ENCODE measurements around the gene NHS. TPM values are rescaled to one million over a fixed set of nuclear protein-coding genes. Genes with fewer than 3 reads are reported as not detected.
A peak's percentile ranks its signal among the peaks of the same experiment; 100 is the strongest.

The NHS gene
- total RNA-seq, 1 donor from 2014 or later, result 6.6 TPM

GRCh38 chrX:17368002-17368401 lies 7.0 kb upstream of the NHS start:
- no peak overlapping the region for H2AFZ ChIP-seq (ENCODE audit: low read depth, low read length)
- H3K4me1 ChIP-seq (ENCODE audit: insufficient read depth, low read length), result no peaks in the 10 kb centered on the region
- TF ChIP-seq CTCF (IDR thresholded peaks at IDR 0.05; ENCODE audit: insufficient read depth, low read depth, low read length) (no peak), EZH2 (IDR thresholded peaks at IDR 0.05; ENCODE audit: insufficient read depth, low read length) (no peak)
- peak; percentile 82 for FAIRE-seq
- H3K36me3 ChIP-seq (ENCODE audit: insufficient read depth, low read length), result no peaks in the 10 kb centered on the region
- no peaks in the 10 kb centered on the region for H3K9me3 ChIP-seq (ENCODE audit: insufficient read depth, low read depth, low read length)
- H3K4me3 Mint-ChIP-seq (ENCODE audit: unreplicated experiment), result no peak overlapping the region
- no peak overlapping the region for H3K27ac Mint-ChIP-seq (ENCODE audit: unreplicated experiment)
- H3K27me3 ChIP-seq (ENCODE audit: insufficient read depth, low read length), result no peaks in the 10 kb centered on the region
- H3K9ac ChIP-seq (ENCODE audit: low read length), result no peak overlapping the region
- H3K27me3 Mint-ChIP-seq (ENCODE audit: low read depth, unreplicated experiment), result no peaks in the 10 kb centered on the region
- no peaks in the 10 kb centered on the region for H3K4me1 Mint-ChIP-seq (ENCODE audit: low read depth, unreplicated experiment)
- H3K27ac ChIP-seq (ENCODE audit: low read depth, low read length), result no peak overlapping the region
- no peaks in the 10 kb centered on the region for H3K9me3 Mint-ChIP-seq (ENCODE audit: unreplicated experiment)
- no peaks in the 10 kb centered on the region for H3K79me2 ChIP-seq (ENCODE audit: insufficient read depth, low read length)
- no peak overlapping the region for H3K4me2 ChIP-seq (ENCODE audit: low read length)
- no peaks in the 10 kb centered on the region for H4K20me1 ChIP-seq (ENCODE audit: insufficient read depth, low read length)
- H3K4me3 ChIP-seq (ENCODE audit: insufficient read depth, low read depth, low read length), result no peak overlapping the region
- DNase-seq (ENCODE audit: low read depth), result no peak
- no peaks in the 10 kb centered on the region for H3K36me3 Mint-ChIP-seq (ENCODE audit: low read depth, unreplicated experiment)

- Histone ChIP-seq H3K27me3 (ENCODE audit: insufficient read depth, low read length) (no peaks in the 10 kb centered on the region), H4K20me1 (ENCODE audit: insufficient read depth, low read length) (no peaks in the 10 kb centered on the region), H3K4me3 (ENCODE audit: insufficient read depth, low read depth, low read length) (no peak overlapping the region), H3K9me3 (ENCODE audit: insufficient read depth, low read depth, low read length) (no peaks in the 10 kb centered on the region), H3K27ac (ENCODE audit: low read depth, low read length) (no peak overlapping the region), H3K79me2 (ENCODE audit: insufficient read depth, low read length) (no peaks in the 10 kb centered on the region), H3K36me3 (ENCODE audit: insufficient read depth, low read length) (no peaks in the 10 kb centered on the region), H3K9ac (ENCODE audit: low read length) (no peak overlapping the region), H3K4me1 (ENCODE audit: insufficient read depth, low read length) (no peaks in the 10 kb centered on the region), H2AFZ (ENCODE audit: low read depth, low read length) (no peak overlapping the region), H3K4me2 (ENCODE audit: low read length) (no peak overlapping the region)
- FAIRE-seq (no peak), DNase-seq (ENCODE audit: low read depth) (no peak)
- Mint-ChIP-seq H3K36me3 (ENCODE audit: low read depth, unreplicated experiment) (no peaks in the 10 kb centered on the region), H3K27ac (ENCODE audit: unreplicated experiment) (no peak overlapping the region), H3K27me3 (ENCODE audit: low read depth, unreplicated experiment) (no peaks in the 10 kb centered on the region), H3K4me3 (ENCODE audit: unreplicated experiment) (no peak overlapping the region), H3K9me3 (ENCODE audit: unreplicated experiment) (no peaks in the 10 kb centered on the region), H3K4me1 (ENCODE audit: low read depth, unreplicated experiment) (no peaks in the 10 kb centered on the region)
- TF ChIP-seq EZH2 (IDR thresholded peaks at IDR 0.05; ENCODE audit: insufficient read depth, low read length), result no peak
- no peak for TF ChIP-seq CTCF (IDR thresholded peaks at IDR 0.05; ENCODE audit: insufficient read depth, low read depth, low read length)
Observed at GRCh38 chrX:17369309-17369708, 5.7 kb upstream of the NHS start.

- H3K36me3 Mint-ChIP-seq (ENCODE audit: low read depth, unreplicated experiment), result no peaks in the 10 kb centered on the region
- no peaks in the 10 kb centered on the region for H3K9me3 ChIP-seq (ENCODE audit: insufficient read depth, low read depth, low read length)
- no peaks in the 10 kb centered on the region for H3K4me1 Mint-ChIP-seq (ENCODE audit: low read depth, unreplicated experiment)
- H3K27me3 ChIP-seq (ENCODE audit: insufficient read depth, low read length), result no peaks in the 10 kb centered on the region
- peak; percentile 26 for FAIRE-seq
- no peak overlapping the region for H3K9ac ChIP-seq (ENCODE audit: low read length)
- no peaks in the 10 kb centered on the region for H3K79me2 ChIP-seq (ENCODE audit: insufficient read depth, low read length)
- no peak overlapping the region for H3K27ac Mint-ChIP-seq (ENCODE audit: unreplicated experiment)
- no peak overlapping the region for H3K27ac ChIP-seq (ENCODE audit: low read depth, low read length)
- H3K4me3 ChIP-seq (ENCODE audit: insufficient read depth, low read depth, low read length), result no peak overlapping the region
- no peaks in the 10 kb centered on the region for H3K9me3 Mint-ChIP-seq (ENCODE audit: unreplicated experiment)
- H3K4me2 ChIP-seq (ENCODE audit: low read length), result no peak overlapping the region
- no peak overlapping the region for H2AFZ ChIP-seq (ENCODE audit: low read depth, low read length)
- no peak for TF ChIP-seq CTCF (IDR thresholded peaks at IDR 0.05; ENCODE audit: insufficient read depth, low read depth, low read length)
- no peak for TF ChIP-seq EZH2 (IDR thresholded peaks at IDR 0.05; ENCODE audit: insufficient read depth, low read length)
- no peak for DNase-seq (ENCODE audit: low read depth)
- H3K4me3 Mint-ChIP-seq (ENCODE audit: unreplicated experiment), result no peak overlapping the region
- no peaks in the 10 kb centered on the region for H3K27me3 Mint-ChIP-seq (ENCODE audit: low read depth, unreplicated experiment)
- peaks cover 2% of the 10 kb centered on the region for H3K4me1 ChIP-seq (ENCODE audit: insufficient read depth, low read length)
- H3K36me3 ChIP-seq (ENCODE audit: insufficient read depth, low read length), result no peaks in the 10 kb centered on the region
- H4K20me1 ChIP-seq (ENCODE audit: insufficient read depth, low read length), result no peaks in the 10 kb centered on the region
Observed at GRCh38 chrX:17370191-17370590, 4.8 kb upstream of the NHS start.
